ENCODE data around the gene OR5M11.
"Not testable (repeated sequence)": the region's sequence is repeated elsewhere in the genome, so short reads cannot be mapped to it uniquely, and the experiment has no call there.

Gene OR5M11

DNA sequence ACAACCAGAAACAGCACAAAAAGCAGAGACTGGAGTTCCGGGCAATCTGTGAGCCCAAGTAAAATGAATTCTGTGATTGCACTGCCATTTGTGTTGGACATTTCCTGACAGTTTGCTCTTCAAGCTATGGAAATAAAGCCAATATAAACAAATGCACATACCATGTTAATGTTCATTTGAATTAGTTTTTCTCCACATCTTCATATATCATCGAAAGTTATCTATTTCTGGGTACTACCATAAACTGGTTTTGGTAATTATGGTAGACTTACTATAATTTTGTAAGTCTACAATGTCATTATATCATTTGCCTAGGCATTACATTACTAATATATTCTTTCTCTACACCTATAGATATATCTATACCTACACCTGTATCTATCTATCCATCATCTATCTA, at the start of gene OR5M11:
TSS of gene OR5M11 (minus strand) at position 101 of the 400 bp plus-strand sequence. CDS start at position 101, 0 bp downstream.
- DNase-seq = no peak

DNA sequence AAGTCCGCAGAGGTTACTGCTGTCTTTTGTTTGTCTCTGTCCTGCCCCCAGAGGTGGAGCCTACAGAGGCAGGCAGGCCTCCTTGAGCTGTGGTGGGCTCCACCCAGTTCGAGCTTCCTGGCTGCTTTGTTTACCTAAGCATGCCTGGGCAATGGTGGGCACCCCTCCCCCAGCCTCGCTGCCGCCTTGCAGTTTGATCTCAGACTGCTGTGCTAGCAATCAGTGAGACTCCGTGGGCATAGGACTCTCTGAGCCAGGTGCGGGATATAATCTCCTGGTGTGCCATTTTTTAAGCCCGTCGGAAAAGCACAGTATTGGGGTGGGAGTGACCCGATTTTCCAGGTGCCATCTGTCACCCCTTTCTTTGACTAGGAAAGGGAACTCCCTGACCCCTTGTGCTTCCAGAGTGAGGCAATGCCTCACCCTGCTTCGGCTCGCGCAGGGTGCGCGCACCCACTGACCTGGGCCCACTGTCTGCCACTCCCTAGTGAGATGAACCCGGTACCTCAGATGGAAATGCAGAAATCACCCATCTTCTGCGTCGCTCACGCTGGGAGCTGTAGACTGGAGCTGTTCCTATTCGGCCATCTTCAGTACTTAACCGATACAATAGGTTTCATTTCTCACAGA, 49.1 kb upstream of the OR5M11 start:
- not testable (repeated sequence) for DNase-seq

DNA sequence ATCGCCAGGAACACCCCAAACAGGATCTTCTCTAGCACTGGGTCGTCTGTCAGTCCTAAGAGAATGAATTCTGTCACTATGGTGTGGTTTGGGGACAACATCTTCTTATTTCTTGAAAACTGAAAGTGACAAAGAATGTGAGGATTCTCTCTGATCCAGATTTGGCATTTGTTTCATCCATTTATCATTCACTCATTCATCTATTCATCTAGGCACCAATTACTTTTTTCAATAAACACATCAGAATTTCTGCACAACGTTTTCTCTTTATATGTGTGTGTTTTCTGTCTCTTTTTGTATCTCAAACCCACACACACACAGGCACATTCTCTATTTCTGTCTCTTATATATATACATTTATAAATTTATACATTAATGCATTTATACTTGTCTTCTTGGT, 34.6 kb upstream of the OR5M11 start, which contains the start of gene OR5M10:
TSS of gene OR5M10 (minus strand) at position 101 of the 400 bp plus-strand sequence. CDS start at position 101, 0 bp downstream.
- DNase-seq = no peak

DNA sequence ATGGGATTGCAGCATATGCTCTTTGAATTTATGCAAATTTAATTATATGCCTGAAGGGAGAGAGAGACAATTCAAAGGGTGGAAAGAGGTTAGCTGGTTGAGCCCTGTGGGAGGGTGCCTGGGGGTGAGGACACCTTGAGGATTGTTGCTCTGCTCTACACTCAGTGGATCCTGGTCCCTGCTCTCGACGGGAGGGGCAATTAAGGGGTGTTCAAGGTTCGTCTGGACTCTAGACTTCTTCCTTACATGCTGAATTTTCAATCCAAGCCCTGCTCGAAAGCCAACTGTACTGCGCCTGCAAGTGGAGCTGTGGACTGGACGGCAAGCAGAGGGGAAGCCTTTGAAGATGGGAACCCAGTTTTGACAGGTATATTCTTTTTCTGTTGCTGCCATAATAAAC, 15.5 kb upstream of the OR5M11 start:
- no peak for DNase-seq

DNA sequence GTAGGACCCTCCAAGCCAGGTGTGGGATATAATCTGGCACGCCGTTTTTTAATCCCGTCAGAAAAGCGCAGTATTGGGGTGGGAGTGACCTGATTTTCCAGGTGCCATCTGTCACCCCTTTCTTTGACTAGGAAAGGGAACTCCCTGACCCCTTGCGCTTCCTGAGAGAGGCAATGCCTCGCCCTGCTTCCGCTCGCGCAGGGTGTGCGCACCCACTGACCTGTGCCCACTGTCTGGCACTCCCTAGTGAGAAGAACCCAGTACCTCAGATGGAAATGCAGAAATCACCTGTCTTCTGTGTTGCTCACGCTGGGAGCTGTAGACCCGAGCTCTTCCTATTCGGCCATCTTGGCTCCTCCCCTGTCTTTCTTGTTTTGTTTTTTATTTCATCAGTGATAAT, 11.6 kb upstream of the OR5M11 start:
- not testable (repeated sequence) for DNase-seq

DNA sequence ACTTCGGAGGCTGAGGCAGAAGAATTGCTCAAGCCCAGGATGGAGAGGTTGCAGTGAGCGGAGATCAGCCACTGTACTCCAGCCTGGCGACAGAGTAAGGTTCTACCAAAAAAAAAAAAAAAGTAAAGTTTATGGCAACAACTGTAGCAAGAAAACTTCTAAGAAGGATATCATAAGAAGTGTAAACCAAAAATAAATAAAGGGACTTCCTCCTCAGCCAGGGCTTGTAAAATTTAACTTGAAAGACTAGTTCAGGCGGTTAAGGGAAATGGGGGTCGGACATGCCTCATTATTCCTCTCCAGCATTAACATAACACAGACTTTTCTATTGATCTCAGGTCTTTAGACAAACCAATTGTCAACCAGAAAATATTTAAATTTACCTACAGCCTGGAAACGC, 2.5 kb upstream of the OR5M11 start:
- no peak for DNase-seq

DNA sequence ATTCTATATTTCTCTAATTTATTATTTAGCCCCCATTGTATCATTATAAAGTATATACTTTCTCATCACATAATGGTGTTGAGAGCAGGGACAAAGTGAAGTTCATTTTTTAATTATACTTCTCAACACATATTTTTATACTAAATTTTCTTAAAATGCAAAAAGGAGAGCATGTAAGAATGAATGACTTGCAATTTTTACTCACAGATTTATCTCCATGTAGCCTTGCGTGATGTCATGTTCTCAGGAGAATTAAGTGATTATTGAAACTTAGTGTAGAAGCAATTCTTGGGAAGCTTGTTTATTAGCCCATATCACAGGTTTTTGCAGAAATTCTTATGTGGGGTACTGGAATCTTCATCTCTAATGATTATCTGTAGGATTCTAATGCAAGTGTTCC, 682 bp upstream of the OR5M11 start:
- no peak for DNase-seq

DNA sequence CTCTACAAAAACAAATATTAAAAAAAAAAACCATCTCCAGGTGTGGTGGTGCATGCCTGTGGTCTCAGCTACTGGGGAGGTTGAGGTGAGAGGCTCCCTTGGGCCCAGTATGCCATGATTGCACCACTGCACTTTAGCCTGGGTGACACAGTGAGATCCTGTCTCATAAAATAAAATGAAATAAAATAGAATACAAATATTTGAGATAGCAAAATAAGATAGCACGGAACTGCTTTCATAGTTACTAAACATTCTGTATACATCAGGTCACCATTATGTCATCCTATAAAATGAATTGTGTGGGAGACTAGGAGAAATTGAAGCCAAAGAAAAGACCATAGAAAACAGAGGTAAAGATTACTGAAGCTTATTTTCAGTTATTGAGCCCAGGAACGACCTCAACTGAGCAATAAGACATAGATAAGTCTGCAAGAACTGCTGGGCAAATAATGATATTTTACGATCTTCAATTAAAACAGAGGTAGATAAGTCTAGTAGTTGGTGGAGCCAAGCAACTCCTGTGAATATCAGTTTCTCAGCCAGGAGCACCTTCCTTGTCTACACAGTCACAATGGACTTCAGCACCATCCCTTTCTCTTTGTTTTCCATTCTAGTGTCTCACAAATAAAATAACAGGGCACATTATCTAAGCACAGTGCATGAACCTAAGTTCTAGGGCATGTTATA, 9.9 kb downstream of the OR5M11 start:
- DNase-seq = no peak

DNA sequence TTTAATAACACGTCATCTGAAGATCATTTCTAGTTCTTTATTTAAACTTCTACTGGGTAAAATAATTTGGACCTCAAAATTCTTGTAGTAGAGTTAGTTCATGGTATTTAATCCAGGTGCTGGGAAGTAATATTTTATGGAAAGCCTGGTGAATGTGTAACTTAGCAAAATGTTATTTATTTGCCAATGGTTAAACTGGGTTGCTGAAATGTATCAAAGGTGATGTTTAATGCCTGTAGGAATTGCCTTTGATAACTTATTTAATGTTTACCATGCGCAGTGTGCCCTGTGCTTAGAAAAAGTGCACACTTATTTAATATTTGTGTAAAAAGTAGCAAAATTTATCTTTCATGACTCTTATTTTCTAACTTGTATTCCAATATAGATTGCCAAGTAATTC, 11.2 kb downstream of the OR5M11 start:
- DNase-seq = no peak

DNA sequence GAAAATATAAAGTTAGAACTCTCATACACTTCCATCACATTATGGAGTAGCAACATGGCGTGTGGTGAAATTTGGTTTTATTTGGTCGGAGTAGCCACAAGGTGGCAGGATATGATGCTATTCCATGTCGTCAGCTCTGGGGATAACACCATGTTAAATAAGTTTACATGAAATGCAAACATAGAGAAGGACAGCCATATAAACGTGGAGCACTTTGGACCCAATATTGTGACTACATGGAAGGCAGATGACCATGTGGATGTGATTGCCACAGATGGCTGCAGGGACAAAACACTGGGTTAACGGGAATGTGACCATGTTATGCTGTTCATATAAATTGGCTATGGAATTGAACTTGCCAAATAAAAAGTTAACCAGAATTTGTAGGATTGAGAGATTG, 21.0 kb downstream of the OR5M11 start:
- DNase-seq = no peak

DNA sequence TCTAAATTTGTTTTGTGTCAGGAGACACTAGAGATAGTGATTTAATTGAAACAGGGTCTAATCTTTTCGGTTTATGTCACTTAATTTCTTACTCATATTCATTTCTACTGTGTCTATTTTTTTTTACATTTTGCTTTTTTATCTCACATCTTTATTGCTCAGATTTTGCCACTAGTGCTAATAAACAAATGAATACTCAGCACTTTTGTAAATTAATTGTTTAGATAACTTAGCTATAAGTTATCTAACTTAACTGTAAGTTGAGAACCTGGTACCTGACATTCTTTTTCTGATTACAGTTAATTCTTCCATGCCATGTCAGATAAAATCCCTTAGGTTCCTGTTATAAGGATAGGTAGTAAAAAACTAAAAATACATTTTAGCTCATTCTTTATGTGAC, 29.8 kb downstream of the OR5M11 start:
- DNase-seq = no peak

DNA sequence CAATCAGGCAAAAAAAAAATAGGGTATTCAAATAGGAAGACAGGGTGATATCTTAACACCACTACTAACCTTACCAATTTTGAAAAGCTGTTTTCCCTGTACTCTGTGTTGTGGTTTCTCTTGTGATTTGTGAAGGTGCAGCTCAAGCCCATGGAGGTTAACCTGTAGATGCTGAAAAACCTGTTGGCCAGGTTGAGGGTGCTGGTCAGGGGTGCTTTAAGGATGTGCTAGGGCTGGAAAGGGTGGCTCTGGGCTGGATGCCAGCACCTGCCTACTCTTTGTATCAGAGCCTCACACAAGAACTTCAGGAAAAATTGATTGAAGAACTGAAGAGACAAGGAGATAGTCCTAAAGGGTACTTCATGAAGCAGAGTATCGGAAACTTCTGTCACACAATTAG, 33.6 kb downstream of the OR5M11 start:
- DNase-seq = no peak

DNA sequence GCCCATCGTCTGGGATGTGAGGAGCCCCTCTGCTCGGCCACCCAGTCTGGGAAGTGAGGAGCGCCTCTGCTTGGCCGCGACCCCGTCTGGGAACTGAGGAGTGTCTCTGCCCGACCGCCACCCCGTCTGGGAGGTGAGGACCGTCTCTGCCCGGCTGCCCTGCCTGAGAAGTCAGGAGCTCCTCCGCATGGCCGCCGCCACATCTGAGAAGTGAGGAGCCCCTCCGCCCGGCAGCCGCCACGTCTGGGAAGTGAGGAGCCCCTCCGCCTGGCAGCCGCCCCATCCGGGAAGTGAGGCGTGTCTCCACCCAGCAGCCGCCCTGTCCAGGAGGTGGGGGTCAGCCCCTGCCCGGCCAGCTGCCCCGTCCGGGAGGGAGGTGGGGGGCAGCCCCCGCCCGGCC, 46.0 kb downstream of the OR5M11 start:
- no peak for DNase-seq

DNA sequence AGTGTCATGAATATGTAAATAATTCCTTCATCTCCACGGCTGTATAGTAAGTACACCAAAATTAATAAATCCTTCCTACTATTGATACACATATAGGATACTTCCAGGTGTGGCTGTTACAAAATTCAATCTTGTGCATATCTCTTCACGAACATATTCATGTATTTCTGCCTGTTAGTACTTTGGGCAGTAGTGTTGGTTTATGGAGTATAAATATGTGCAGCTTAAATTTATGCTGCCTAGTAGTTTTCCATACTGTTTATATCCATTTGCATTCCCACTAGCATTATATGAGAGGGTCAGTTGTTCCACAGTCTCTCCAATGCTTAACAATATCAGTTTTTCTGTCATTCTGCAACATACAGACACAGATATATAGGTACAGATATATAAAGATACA, 47.9 kb downstream of the OR5M11 start:
- no peak for DNase-seq

Data from stimulated activated CD4-positive, alpha-beta T cell treated with anti-CD3 and anti-CD28 coated beads, Interleukin-4, amount 100 ng/mL, for 24 hours (primary cell).